NCI-H226 (cell line): Measurements from ENCODE around the gene PCCA.

ENCODE experiments used
- DNase-seq: peaks from one replicate; pipeline ENCODE4 v3.0.0-alpha.2; 2015

The PCCA gene

DNA sequence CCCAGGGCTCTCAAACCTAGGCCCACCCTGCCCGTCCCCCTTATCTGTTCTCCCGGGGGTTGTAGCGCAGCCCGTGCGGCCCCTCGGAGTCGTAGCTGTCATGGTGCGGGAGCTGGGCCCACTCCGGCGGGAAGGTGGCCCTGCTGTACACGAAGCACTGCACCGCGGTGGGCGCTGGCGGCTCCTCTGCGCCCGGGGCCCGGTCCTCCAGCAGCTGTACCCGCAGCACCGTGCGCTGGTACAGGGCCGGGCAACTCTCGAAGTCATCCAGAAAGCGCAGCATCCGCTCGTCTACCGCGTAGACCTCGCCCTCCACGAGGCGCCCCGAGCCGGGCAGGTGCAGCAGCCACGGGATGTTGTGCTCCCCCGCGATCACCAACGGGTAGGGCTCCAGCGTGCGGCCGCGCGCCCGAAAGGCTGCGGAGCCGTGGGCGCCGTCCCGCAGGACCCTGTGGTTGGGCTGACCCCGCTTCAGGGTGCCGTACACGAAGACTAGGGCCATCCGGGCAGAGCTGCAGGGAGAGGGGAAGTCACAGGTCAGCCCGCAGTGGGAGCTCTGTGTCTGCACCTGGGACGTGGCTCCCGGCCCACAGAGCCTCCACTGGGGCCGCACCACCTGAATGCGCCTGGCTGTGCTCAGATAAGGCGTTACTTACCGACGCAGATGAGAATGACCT, 443.3 kb downstream of the PCCA start:
- no peak for DNase-seq

DNA sequence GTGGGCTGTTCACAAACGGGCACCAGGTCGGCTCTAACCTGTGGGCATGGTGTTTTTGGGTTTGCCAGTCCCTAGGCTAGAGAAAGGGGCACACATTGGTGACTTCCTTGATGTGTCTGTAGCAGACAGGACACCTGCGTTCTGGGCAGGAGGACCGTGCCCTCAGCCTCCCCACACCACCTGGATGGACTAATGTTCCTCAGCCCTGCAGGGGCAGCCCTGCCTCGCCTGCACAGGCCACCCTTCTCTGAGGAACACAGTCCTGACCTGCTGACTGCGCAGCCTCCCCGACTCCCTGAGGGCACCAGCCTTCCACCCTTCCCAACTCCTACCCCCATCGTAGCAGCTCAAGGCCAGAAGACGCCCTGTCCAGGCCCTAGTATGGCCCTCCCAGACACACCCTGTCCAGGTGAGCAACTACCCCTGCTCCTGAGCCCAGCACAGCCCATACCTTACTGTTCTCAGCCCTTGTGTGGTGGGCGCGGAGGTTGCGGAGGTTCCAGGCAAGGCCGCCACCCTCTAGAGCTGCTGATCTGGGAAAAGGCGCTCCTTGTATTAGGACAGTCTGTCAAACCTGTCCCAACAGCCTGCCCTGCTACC, 444.0 kb downstream of the PCCA start:
- DNase-seq: no peak

DNA sequence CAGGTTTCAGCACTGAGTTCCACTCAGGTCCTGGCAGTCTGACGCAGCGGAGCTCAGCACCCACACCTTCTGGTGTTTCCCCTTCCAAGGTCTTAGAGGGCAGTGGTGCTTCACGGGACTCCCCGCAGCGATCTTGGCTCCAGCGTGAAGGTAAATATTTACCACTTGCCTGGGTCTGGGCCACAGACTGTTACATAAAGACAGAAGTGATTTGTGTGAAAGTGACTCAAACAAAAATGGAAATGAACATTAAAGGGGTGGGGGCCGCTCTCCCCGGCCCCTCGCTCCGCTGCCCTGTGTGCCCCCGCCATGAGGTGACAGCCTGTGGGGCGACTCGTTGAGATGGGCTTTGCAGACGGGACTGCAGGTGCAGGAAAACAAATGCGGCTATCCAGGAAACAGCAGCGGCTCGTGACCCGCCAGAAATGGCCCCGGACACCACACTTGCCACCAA, 444.7 kb downstream of the PCCA start:
- no peak for DNase-seq

DNA sequence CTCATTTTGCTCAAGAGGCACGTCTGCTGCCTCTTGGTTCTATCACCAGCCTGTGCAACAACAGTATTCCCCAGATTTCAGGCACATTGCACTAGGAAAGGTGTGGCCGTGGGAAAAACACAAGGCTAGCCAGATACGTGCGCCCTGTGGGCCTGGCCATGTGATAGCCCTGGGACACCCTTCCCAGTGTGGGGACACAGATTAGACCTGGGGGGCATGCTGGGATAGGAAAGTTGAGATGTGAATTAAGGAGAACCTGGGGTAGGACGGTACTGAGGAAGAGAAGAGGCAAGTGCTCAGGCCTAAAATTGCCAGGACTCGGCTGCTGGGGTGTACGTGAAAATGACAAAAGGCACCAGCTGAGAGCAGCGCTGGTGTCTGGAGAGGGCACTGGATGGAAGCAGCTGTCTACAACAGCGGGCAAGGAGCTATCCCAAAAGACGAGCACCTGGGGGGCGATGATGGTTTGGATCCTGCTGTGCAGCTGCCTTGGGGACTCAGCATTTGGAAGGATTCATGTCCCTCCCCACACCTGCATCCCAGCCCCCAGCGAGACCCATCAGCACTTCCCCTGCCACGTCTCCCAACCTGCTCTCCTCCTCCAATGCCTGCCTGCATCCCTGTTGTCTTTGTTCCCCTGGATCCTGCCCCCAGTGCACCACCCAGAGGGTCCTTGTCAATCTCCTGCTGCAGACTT, 445.4 kb downstream of the PCCA start:
- no peak for DNase-seq

DNA sequence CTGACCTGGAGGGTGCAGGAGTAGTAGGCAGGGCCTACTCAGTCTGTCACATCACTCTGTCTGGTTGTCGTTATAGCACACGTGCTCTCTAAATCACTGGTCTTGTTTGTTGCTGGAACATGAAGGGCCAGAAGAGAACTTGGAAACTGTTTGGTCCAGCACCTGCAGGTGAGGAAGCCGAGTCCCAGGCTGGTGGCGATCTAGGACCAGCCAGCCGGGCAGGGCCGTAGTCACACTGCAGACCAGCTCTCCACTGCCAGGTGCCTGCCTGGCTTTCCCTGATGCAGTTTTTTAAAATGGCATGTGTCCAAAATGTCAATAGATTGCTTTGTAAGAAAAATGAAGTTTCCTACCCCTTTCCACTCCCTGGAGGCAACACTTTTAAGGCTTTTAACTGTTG, 446.0 kb downstream of the PCCA start:
- DNase-seq: no peak

DNA sequence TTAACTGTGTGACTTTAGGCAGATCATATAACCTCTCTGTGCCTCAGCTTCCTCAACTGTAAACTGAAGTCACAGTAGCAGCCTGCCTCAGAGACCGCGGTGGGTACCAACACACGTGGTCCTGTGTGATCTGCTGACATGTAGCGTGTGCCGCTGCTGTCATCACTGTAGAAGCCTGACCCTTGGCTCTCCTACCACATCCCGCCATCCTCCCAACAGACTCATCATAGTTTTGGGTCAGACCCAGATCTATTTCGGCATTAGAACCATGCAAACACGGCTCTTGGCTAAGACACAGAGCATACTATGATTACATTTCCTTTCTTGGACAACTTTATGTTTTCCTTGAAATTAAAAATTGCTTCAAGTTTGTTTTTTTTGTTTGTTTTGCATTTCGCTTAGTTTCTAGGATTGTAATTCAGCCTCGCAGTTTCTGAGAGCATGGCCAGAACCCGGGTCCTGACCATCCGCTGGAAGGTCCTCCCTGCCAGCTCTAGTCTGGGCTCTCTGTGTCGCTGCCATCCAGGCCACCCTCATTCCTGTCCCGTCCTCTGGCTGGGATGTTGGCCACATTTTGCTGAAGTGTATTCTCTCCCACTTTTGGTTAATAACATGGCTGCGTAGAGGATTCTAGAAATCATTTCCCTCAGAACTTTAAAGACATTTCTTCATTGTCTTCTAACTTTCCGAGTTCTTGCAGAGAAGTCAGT, 446.7 kb downstream of the PCCA start:
- no peak for DNase-seq

DNA sequence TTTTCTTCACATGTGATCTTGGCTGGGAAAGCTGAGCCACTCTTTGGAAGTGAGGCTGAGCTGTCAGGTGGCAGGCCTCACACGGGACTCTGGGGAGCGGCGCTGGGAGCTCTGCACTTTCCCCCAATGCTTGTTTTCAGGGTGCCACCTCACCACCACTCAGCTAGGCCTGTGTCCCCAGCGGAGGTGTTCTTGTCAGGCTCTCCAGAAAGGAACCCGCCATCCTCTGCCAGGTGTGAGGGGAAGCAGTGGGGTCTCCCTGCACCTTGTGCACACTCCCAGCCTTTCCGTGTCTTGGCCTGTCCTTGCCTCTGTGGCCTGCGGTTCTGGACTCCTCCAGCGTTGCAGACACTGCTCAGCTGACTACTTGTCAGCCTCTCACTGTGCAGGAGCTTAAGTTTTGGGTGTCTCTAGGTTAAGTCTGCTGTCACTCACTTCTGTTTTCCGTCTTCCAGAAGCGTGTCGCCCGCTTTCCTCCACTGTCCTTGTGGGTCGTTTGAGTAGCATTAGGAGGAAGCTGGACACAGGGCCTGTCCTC, 447.8 kb downstream of the PCCA start:
- no peak for DNase-seq

DNA sequence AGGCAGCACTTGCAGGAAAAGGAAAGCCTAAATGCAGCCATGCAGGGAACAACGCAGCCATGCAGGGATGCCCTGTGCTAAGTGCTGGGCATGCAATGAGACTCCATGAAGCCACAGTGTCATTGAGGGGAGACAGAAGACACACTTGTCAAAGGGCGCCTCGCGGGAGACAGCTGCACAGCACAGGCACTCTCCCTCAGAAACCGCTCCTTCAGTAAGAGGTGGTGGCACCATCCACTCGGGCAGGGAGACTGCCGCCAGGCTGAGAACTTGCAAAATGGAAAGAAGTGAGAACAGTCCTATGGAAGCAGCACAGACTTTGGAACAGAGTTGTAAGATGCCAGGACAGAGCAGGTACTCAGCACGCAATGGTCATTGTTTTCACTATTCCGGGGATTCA, 448.6 kb downstream of the PCCA start:
- DNase-seq: no peak

DNA sequence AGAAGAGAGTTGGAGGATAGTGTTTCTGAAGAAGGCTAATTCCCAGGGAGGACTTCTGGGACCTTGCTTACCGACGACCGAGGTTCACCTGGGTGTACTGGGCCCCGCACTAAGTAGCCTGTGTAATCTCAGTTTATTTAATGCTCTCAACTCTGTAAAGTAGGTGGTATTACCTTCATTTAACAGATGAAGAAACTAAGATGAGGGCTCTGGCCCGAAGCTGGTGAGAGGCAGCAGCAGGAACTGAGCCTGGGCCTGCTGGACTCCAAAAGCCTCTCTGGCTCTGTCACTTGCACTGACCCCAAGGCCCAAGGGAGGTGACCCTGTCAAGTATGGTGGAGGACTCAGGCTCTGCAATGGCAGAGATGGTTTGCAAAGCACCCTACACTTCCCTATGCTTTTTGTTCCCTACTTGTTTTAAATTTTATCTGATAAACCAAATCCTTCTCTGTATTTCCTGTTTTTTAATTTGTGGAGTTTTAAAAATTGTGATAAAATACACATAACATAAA, 449.1 kb downstream of the PCCA start:
- DNase-seq: no peak

DNA sequence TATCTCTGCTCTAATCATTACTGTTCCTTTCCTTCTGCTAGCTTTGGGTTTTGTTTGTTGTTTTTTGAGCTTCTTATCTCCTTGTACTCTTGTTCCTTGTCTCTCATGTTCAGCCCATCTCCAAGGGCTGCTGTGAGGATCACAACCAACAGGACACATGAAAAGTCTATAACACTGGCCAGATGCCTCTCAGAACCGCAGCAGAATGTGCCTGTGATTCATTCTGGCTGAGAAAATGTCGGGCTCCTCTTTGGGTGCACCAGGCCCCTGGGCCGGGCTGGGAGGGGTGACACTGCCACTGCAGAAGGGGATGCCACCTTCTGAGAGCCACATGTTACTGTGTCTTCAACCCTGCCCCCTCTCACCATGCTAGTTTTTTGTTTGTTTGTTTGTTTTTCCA, 451.7 kb downstream of the PCCA start:
- no peak for DNase-seq

DNA sequence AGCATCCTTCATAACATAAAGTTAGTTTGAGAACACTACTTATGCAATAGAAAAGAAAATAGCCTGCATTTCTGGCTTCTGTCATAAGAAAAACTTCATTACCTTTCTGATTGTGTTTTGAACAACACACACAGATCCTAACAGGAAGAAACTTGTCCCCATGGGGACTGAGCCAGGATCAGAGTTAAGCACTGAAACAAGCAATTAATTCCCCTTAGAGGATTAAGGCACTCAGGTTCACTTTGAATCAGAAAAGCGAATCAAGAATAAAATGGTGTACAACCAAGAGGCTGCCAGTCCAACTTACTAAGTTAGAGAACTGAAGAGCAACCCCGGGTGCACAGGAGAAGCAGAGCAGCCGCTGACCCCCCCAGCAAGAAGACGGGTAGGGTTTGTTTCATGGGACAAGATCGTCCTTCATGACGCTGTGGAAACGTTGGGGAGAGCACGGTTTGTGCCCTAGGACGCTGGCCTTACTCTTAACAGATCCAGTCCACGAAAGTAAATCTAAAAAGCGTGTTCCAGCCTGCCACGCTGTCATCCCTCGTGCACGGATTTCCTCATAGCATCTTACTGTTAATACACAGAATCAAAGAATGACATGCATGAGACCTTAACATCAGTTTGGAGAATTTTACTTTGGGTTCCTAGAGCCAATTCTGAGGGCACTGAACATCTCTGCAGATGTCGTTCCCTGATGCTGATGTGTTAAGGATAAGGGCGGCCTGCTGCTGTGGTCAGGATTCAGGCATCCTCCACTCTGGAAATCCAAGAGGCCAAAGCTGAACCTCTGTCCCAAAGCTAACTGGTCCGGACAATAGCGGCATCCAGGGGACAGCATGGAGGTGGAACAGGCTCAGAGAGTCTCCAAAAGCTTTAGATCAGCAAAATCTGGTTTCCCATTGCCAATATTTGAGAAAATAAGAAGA, 453.3 kb downstream of the PCCA start:
- DNase-seq: no peak

DNA sequence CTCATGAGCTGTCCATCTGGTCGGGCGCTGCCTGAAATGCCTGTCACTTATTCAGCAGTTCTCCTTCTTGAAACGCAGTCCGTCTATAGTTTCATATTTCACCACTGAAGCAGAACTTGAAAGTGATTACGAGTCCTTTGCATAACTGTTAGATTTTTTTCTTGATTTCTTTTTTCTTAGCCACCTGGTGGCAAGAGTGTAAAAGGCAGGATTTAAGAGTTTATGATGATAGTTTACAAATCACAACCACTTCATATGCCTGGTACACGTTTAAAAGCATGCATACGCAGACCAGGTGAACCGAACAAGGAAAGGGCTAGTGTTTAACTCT, 453.9 kb downstream of the PCCA start:
- no peak for DNase-seq

DNA sequence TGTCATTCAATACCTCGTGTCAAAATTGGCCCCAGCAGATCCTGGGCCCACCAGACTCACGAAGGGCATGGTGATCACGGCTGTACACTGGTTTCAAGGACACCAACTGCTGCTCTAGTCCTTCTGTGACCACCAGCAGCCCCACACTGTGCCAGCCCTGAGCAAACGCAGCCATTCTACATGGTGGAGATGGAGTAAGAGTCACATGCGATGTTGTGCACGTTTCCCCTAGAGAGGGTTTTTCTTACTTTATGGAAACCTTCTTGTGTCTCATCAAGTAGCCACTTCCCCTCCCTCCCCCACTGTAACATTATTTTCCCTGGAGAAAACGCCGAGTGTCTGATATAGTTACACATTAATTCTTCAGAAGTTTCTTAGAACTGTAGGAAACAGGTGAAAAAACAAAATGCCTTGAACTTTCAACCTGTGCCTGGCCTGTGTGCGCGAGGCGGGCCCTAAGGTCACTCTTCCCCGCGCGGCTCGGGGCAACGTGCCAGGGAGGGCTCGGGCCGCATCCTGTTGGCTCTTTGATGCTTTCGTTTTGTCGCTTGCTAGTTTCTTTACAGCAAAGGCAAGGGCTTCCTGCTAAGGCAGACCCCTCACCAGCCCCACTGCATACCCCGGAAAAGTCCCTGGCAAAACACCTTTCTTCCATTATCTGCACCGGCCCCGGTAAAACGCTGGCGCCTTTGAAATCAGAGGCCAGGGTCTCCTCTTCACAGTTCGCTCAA, 455.1 kb downstream of the PCCA start:
- no peak for DNase-seq

DNA sequence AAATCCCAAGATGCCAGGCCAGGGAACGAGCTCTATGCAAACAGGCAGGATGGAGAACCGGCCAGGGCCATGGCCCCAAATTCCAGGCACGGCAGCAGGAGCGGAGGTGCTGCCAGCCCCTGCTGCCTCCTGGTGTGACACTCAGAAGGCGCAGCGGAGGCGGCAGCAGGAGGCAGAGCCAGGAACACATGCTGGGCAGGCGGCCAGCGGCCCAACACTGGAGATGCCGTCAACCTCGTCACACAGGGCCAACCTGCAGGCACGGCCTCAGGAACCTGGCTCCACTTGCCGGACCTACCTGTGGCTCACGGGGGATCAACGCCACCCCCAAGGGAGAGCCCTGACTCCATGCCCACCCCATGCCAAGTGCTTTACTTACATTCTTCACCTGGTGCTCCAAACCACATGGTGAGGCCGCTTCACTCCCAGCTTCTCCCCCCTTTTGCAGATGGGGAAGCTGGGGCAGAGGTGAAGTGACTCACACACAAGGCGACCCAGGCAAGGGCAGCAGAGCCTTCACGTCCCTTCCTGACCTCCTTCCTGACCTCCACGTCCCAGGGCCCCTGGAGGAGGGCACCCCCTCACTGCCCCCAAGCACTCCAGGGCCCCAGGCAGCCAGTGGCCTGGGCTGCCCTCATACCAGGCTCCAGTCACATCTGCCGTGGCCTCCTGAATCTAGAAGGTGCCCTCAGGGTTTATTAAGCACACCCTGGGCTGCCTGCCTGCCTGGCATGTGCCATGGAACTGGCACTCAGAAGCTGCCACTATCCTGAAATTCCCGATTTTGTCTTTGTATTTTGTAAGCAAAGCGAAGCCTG, 456.2 kb downstream of the PCCA start:
- no peak for DNase-seq

DNA sequence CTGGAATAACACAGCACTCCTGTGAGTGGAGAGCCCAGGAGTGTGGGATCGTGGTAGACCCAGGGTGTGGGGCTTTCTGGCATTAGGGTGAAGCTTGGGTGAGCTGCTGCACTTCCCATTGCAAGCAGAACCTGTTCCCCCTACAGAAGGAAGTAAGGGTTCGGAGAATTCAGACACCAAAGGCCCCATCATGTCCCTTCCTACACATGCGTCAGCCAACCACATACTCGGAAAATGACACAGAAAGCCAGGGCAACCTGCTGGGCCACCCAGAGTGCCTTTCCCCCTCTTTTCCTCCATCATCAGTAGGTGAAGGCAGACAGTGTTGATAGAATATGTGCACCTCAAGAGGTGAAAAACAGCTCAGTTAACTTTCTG, 456.8 kb downstream of the PCCA start:
- no peak for DNase-seq

DNA sequence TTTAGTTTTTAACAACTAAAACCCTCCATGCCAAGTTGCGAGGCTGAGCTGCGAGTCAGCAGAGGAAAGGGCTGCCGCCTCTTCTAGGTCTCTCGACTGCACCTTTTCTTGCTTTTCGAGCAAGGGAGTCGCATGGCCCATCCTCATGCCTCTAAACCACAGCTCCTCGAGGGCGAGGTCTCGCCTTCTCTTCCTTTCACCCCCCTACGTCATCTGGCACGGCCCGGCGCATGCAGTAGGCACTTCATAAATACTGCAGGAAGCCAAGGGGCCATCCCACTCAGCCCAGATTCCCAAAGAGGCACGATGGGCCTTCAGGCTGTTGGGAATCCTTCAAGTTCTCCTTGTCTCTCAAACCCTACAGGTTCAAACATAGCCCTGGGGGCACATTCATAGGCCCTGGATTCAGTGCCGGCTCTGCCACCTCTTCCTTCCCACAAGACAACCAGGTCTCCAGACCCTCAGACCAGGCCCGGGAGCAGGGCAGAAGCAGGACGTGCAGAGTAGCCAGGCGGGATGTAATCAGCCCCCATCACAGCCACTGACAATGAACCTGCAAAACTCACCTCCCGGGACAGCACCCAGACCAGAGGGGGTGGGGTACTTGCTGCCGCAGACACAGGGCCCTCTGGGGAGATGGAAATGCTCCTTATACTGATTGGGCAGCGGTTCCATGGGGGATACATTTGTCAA, 458.0 kb downstream of the PCCA start:
- no peak for DNase-seq

DNA sequence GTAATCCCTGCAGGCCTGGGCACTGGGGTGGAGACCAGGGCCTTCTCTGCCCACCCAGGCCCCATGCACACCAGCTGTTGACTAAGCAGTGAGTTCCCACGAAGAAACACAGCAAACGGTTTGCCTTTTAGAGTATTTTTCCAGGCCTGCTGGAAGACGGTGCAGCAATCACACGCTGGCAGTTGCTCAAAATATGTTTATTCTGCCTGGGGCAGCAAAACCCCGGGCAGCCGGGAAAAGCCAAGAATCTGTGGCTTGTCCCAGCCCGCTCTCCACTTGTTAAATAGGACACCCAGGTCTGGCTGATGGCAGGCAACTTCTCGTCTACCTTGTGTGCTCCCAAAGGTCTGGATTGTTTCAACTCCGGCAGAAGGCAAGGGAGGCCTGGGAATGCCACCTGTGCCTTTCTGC, 458.9 kb downstream of the PCCA start:
- DNase-seq: no peak

DNA sequence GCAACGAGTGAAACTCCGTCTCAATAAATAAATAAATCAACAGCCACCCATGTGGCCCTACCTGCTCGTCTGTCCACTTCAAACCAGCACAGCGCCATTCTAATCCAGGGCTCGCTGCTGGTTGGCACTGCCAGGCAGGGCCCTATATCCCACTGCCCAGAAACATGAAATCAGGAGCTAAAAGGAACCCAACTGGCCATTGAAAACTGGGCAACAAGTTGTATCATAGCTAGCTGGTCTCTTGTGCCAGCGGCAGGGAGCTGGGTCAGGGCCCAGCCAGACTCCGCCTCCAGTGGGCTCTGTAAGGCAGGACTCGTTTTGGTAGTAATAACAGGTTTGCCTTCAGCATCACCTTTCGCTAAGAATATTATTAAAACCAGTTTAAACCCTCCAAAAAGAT, 460.4 kb downstream of the PCCA start:
- DNase-seq: no peak

DNA sequence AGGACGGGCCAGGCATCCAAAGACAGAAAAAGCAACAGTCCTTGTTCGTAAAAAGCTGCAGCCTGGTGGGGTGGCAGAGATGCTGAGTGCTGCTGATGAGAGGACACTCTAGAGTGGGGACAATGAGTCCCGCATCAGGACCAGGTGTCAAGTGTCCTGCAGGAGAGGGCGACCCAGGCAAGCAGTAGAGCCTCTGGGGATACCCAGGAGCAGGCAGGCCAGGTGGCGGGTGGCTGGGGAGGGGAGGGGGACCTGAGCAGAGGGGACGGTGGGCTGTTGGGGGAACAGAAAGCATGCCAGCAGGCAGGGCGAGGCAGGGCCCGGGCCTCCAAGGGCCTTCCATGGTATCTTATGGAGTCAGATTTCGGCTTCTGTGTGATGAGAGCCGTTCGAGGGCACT, 463.9 kb downstream of the PCCA start:
- DNase-seq: no peak

DNA sequence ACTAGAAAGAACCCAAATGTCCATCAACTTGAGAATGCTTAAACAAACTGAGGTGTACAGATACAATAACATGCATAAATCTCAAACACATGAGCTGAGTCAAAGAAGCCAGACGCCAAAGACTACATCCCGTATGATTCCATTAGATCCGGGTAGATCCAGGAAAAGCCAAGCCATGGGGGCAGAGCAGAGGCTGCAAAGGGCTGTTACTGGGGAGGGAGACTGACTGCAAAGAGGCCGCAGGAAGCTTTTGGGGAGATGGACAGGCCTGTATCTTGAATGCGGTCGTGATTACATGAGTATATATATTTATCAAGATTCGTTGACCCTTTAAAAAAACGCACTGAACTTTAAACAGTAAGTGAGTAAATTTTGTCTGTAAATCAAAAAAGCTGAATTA, 471.0 kb downstream of the PCCA start:
- DNase-seq: no peak
